Epithelial cell of alveolus of lung (primary cell): ENCODE data around the gene BTBD7. TPM values are rescaled to one million over a fixed set of nuclear protein-coding genes. Genes with fewer than 3 reads are reported as not detected.

Experiments used
- total RNA-seq: library from RNA; depleted of rRNA; stranded (reverse); fragments of >200 nt; gene quantifications from 2 replicates; pipeline ENCODE4 v1.2.1, GENCODE V29; 2015

BTBD7 gene
- 12.9 and 17.7 TPM in 2 replicates for total RNA-seq

GRCh38 chr14:93332853-93333630 is at the start of gene BTBD7:
Gene BTBD7, minus strand, starts transcription at chr14:93333036. Its CDS starts 36,985 bp downstream, at chr14:93296051.

GRCh38 chr14:93346926-93347721 is 14.3 kb upstream of the BTBD7 start, which contains the start of gene COX8C:
Gene COX8C, plus strand, starts transcription at chr14:93347182. Its CDS starts 87 bp downstream, at chr14:93347269.

GRCh38 chr14:93206793-93207467 is 125.9 kb downstream of the BTBD7 start, which contains the start of the genes GON7 and UBR7:
Gene GON7, minus strand, starts transcription at chr14:93207065. Its CDS starts 28 bp downstream, at chr14:93207037.
Gene UBR7, plus strand, starts transcription at chr14:93207256. Its CDS starts 36 bp downstream, at chr14:93207292.

Other genes starting within 250 kb of the BTBD7 start
- 17.1 and 19.0 TPM in 2 replicates for gene ITPK1, start 217.1 kb downstream of the BTBD7 start, total RNA-seq
- 7.6 and 19.7 TPM in 2 replicates for gene MOAP1, start 148.1 kb downstream of the BTBD7 start, total RNA-seq
- 5.4 and 9.8 TPM in 2 replicates for gene LYSET, start 147.7 kb downstream of the BTBD7 start, total RNA-seq
- 12.2 and 19.2 TPM in 2 replicates for gene GON7, start 126.0 kb downstream of the BTBD7 start, total RNA-seq
- gene UBR7, start 125.8 kb downstream of the BTBD7 start, total RNA-seq: 25.2 and 33.3 TPM in 2 replicates
- not detected in 2 replicates for gene COX8C, start 14.1 kb upstream of the BTBD7 start, total RNA-seq
- gene UNC79, start 97.9 kb upstream of the BTBD7 start, total RNA-seq: not detected in 2 replicates